Mesodermal cell (in vitro differentiated cells): ENCODE data around the gene GALNT13.
"Not testable (repeated sequence)": the region's sequence is repeated elsewhere in the genome, so short reads cannot be mapped to it uniquely, and the experiment has no call there.

Experiments
- H3K27ac ChIP-seq: 2 replicates; pipeline ENCODE4 v1.7.0; 2013; ENCODE audit warnings: mild to moderate bottlenecking, low read depth, low read length, moderate library complexity; ENCODE audit not compliant: severe bottlenecking
- H3K36me3 ChIP-seq: 2 replicates; pipeline ENCODE4 v1.7.1; 2013; ENCODE audit warnings: mild to moderate bottlenecking, low read length, moderate library complexity; ENCODE audit not compliant: control insufficient read depth, insufficient read depth
- H3K4me1 ChIP-seq: one replicate; pipeline ENCODE4 v1.7.1; 2013; ENCODE audit warnings: mild to moderate bottlenecking, low read length; ENCODE audit not compliant: insufficient read depth, control insufficient read depth, poor library complexity, severe bottlenecking
- H3K4me3 ChIP-seq: 2 replicates; pipeline ENCODE4 v1.7.0; 2013; ENCODE audit warnings: low read length, control low read depth, mild to moderate bottlenecking; ENCODE audit not compliant: insufficient read depth, poor library complexity, severe bottlenecking; ENCODE audit errors: extremely low read depth
- H3K9me3 ChIP-seq: 2 replicates; pipeline ENCODE4 v1.7.1; 2013; ENCODE audit warnings: mild to moderate bottlenecking, low read length, moderate library complexity; ENCODE audit not compliant: control insufficient read depth
- WGBS, 2 experiments: methylation state at CpG; one replicate each; pipeline ENCODE4 v1.1.5; 2013; ENCODE audit warnings: missing lambda C conversion rate in 2 of 2; ENCODE audit not compliant: insufficient coverage in 2 of 2; 5-methylcytosine and 5-hydroxymethylcytosine counted together

The GALNT13 gene

GRCh38 chr2:154470376-154470775 is 598.7 kb downstream of the GALNT13 start:
- H3K4me3 ChIP-seq, result no peak overlapping the region
- WGBS, 2 experiments, result 83 to 90% methylated on average over 2 of the region's 2 CpGs
- no peak overlapping the region for H3K27ac ChIP-seq
- H3K9me3 ChIP-seq, result peaks cover 7% of the 10 kb centered on the region
- H3K4me1 ChIP-seq, result no peaks in the 10 kb centered on the region
- no peaks in the 10 kb centered on the region for H3K36me3 ChIP-seq

- H3K4me3 ChIP-seq, H3K27ac ChIP-seq, H3K36me3 ChIP-seq, H3K4me1 ChIP-seq, H3K9me3 ChIP-seq: not testable (repeated sequence)
- no CpG with 5 or more reads among the region's 4 CpGs for WGBS, 2 experiments
Observed at GRCh38 chr2:154471492-154471891, 599.8 kb downstream of the GALNT13 start.

- Histone ChIP-seq H3K36me3 (no peaks in the 10 kb centered on the region), H3K27ac (no peak overlapping the region), H3K9me3 (peaks cover 7% of the 10 kb centered on the region), H3K4me3 (no peak overlapping the region), H3K4me1 (no peaks in the 10 kb centered on the region)
- WGBS, 2 experiments, result 96 to 97% methylated on average over 4 of the region's 5 CpGs
Observed at GRCh38 chr2:154477319-154477718, 605.6 kb downstream of the GALNT13 start.

- H3K36me3 ChIP-seq, result no peaks in the 10 kb centered on the region
- H3K4me1 ChIP-seq, result no peaks in the 10 kb centered on the region
- H3K4me3 ChIP-seq, result no peak overlapping the region
- 40% methylated on average over 1 of the region's 1 CpG; no CpG with 5 or more reads in 1 of the 2 experiments for WGBS, 2 experiments
- no peak overlapping the region for H3K27ac ChIP-seq
- H3K9me3 ChIP-seq, result no peaks in the 10 kb centered on the region
Observed at GRCh38 chr2:154480521-154480920, 608.8 kb downstream of the GALNT13 start.

GRCh38 chr2:154481336-154481735 is 609.6 kb downstream of the GALNT13 start:
- Histone ChIP-seq H3K36me3 (no peaks in the 10 kb centered on the region), H3K27ac (no peak overlapping the region), H3K4me1 (no peaks in the 10 kb centered on the region), H3K9me3 (no peaks in the 10 kb centered on the region), H3K4me3 (no peak overlapping the region)
- 100% methylated on average over 1 of the region's 2 CpGs; no CpG with 5 or more reads in 1 of the 2 experiments for WGBS, 2 experiments

- H3K27ac ChIP-seq, result no peak overlapping the region
- no peaks in the 10 kb centered on the region for H3K36me3 ChIP-seq
- no peaks in the 10 kb centered on the region for H3K4me1 ChIP-seq
- 88 to 89% methylated on average over 1 to 3 of the region's 4 CpGs for WGBS, 2 experiments
- H3K9me3 ChIP-seq, result no peaks in the 10 kb centered on the region
- H3K4me3 ChIP-seq, result no peak overlapping the region
Observed at GRCh38 chr2:154484338-154485099, 612.8 kb downstream of the GALNT13 start.

GRCh38 chr2:154488801-154489200 is 617.1 kb downstream of the GALNT13 start:
- Histone ChIP-seq H3K36me3 (no peaks in the 10 kb centered on the region), H3K4me3 (no peak overlapping the region), H3K27ac (no peak overlapping the region), H3K4me1 (no peaks in the 10 kb centered on the region), H3K9me3 (no peaks in the 10 kb centered on the region)
- 80 to 81% methylated on average over 2 to 3 of the region's 4 CpGs for WGBS, 2 experiments

- Histone ChIP-seq H3K4me3 (no peak overlapping the region), H3K36me3 (no peaks in the 10 kb centered on the region)
- 80 to 89% methylated on average over 1 to 3 of the region's 3 CpGs for WGBS, 2 experiments
Observed at GRCh38 chr2:154489266-154489858, 617.6 kb downstream of the GALNT13 start.

GRCh38 chr2:154490530-154490929 is 618.8 kb downstream of the GALNT13 start:
- no peaks in the 10 kb centered on the region for H3K4me1 ChIP-seq
- H3K36me3 ChIP-seq, result no peaks in the 10 kb centered on the region
- no peaks in the 10 kb centered on the region for H3K9me3 ChIP-seq
- H3K27ac ChIP-seq, result no peak overlapping the region
- WGBS, 2 experiments, result no CpG with 5 or more reads among the region's 1 CpG
- no peak overlapping the region for H3K4me3 ChIP-seq

More at GRCh38 chr2:154489266-154489858, 617.6 kb downstream of the GALNT13 start:
- H3K9me3 ChIP-seq, result no peaks in the 10 kb centered on the region
- no peaks in the 10 kb centered on the region for H3K4me1 ChIP-seq
- H3K27ac ChIP-seq, result no peak overlapping the region

GRCh38 chr2:154495455-154495868 is 623.7 kb downstream of the GALNT13 start:
- H3K4me1 ChIP-seq, result no peaks in the 10 kb centered on the region
- WGBS, 2 experiments, result 84 to 90% methylated on average over 3 to 4 of the region's 4 CpGs
- H3K4me3 ChIP-seq, result no peak overlapping the region
- H3K36me3 ChIP-seq, result no peaks in the 10 kb centered on the region
- no peaks in the 10 kb centered on the region for H3K9me3 ChIP-seq
- H3K27ac ChIP-seq, result no peak overlapping the region

- Histone ChIP-seq H3K4me3 (no peak overlapping the region), H3K9me3 (no peaks in the 10 kb centered on the region), H3K27ac (no peak overlapping the region), H3K36me3 (no peaks in the 10 kb centered on the region), H3K4me1 (no peaks in the 10 kb centered on the region)
Observed at GRCh38 chr2:154497019-154497418, 625.3 kb downstream of the GALNT13 start.
